ENCODE results near the gene ST6GALNAC1. TPM values are rescaled to one million over a fixed set of nuclear protein-coding genes. Genes with fewer than 3 reads are reported as not detected.
A peak's percentile ranks its signal among the peaks of the same experiment; 100 is the strongest.

ST6GALNAC1 gene
- total RNA-seq (2022): not detected in 2 replicates
- percentile 9 among the genes with signal in this experiment for Bru-seq, nascent RNA
- BruChase-seq, experiment 1, labeled RNA remaining after a 6-hour chase: percentile 12 among the genes with signal in this experiment
- BruChase-seq, experiment 2, labeled RNA remaining after a 2-hour chase: not detected
- long read RNA-seq, partial matches to known transcripts: 0 of 1 reads
- long read RNA-seq, other reads (novel, unspliced or antisense): 0 of 1 reads

- CTCF ChIA-PET: no interaction called here
- Mint-ChIP-seq H3K9me3 (ENCODE audit: unreplicated experiment) (no peaks in the 10 kb centered on the region), H3K36me3 (ENCODE audit: insufficient read depth, unreplicated experiment) (no peaks in the 10 kb centered on the region), H3K27ac (ENCODE audit: low read depth, unreplicated experiment) (no peak within 1 kb of the TSS), H3K4me1 (ENCODE audit: insufficient read depth, unreplicated experiment) (peaks cover 22% of the 10 kb centered on the region), H3K4me3 (ENCODE audit: unreplicated experiment) (no peak within 1 kb of the TSS), H3K27me3 (ENCODE audit: insufficient read depth, unreplicated experiment) (peaks cover 20% of the 10 kb centered on the region)
- POLR2A ChIA-PET: interaction anchor here (0.7 to 0.8 kb wide), 2 partner anchors 53 to 86 kb away, joined by 3 read pairs; no protein-coding TSS in a partner anchor
- intact Hi-C loops (cut with micrococcal nuclease): no loop called here
- no peak for TF ChIP-seq CTCF (IDR thresholded peaks at IDR 0.05; ENCODE audit: unreplicated experiment)
- no peak for DNase-seq (ENCODE audit: unreplicated experiment)
- no TSS peak for BruUV-seq (replicated peaks)
Measured at GRCh38 chr17:76643553-76644148, at the start of gene ST6GALNAC1. TSS of gene ST6GALNAC1 (minus strand) at chr17:76643757. CDS start at chr17:76643638, 119 bp downstream.

GRCh38 chr17:76691379-76692191 lies 48.0 kb upstream of the ST6GALNAC1 start:
- Mint-ChIP-seq H3K4me3 (ENCODE audit: unreplicated experiment) (no peak overlapping the region), H3K27ac (ENCODE audit: low read depth, unreplicated experiment) (no peak overlapping the region), H3K4me1 (ENCODE audit: insufficient read depth, unreplicated experiment) (peaks cover 8% of the 10 kb centered on the region), H3K36me3 (ENCODE audit: insufficient read depth, unreplicated experiment) (peaks cover 6% of the 10 kb centered on the region), H3K27me3 (ENCODE audit: insufficient read depth, unreplicated experiment) (peaks cover 9% of the 10 kb centered on the region), H3K9me3 (ENCODE audit: unreplicated experiment) (no peaks in the 10 kb centered on the region)
- no TSS peak for BruUV-seq (replicated peaks)
- TF ChIP-seq CTCF (IDR thresholded peaks at IDR 0.05; ENCODE audit: unreplicated experiment): no peak
- no peak for DNase-seq (ENCODE audit: unreplicated experiment)
- ChIA-PET CTCF (interaction anchor here (0.7 to 1.6 kb wide), 6 partner anchors 9 to 395 kb away, joined by 3 to 5 read pairs (median 3); no protein-coding TSS in a partner anchor), POLR2A (interaction anchor here (0.8 to 1.0 kb wide), 2 partner anchors 18 to 20 kb away, joined by 3 to 5 read pairs; no protein-coding TSS in a partner anchor)
- intact Hi-C loops (cut with micrococcal nuclease): no loop called here

- TF ChIP-seq CTCF (IDR thresholded peaks at IDR 0.05; ENCODE audit: unreplicated experiment): no peak
- Mint-ChIP-seq H3K9me3 (ENCODE audit: unreplicated experiment) (no peaks in the 10 kb centered on the region), H3K27me3 (ENCODE audit: insufficient read depth, unreplicated experiment) (peaks cover 9% of the 10 kb centered on the region), H3K27ac (ENCODE audit: low read depth, unreplicated experiment) (no peak overlapping the region), H3K4me1 (ENCODE audit: insufficient read depth, unreplicated experiment) (peaks cover 8% of the 10 kb centered on the region), H3K4me3 (ENCODE audit: unreplicated experiment) (no peak overlapping the region), H3K36me3 (ENCODE audit: insufficient read depth, unreplicated experiment) (peaks cover 6% of the 10 kb centered on the region)
- BruUV-seq (replicated peaks): no TSS peak
- no peak for DNase-seq (ENCODE audit: unreplicated experiment)
- CTCF ChIA-PET: interaction anchor here (0.7 to 1.6 kb wide), 4 partner anchors 8 to 396 kb away, joined by 3 to 5 read pairs (median 3); no protein-coding TSS in a partner anchor
- intact Hi-C loops (cut with micrococcal nuclease): no loop called here
- POLR2A ChIA-PET: interaction anchor here (0.8 to 1.0 kb wide), 2 partner anchors 19 kb away, joined by 3 to 5 read pairs; no protein-coding TSS in a partner anchor
Measured at GRCh38 chr17:76690596-76691280, 47.2 kb upstream of the ST6GALNAC1 start.

Measured in MCF 10A (cell line).